Measurements from ENCODE around the gene BCKDHA.
"Not testable (repeated sequence)": the region's sequence is repeated elsewhere in the genome, so short reads cannot be mapped to it uniquely, and the experiment has no call there.

The BCKDHA gene

GRCh38 chr19:41443813-41444455 is 46.3 kb downstream of the BCKDHA start:
- DNase-seq (ENCODE audit: low read depth, low spot score) = no peak

- no peak for DNase-seq (ENCODE audit: low read depth, low spot score)
Measured at GRCh38 chr19:41445575-41445974, 48.0 kb downstream of the BCKDHA start.

GRCh38 chr19:41447732-41448332 is 50.2 kb downstream of the BCKDHA start:
- no peak for DNase-seq (ENCODE audit: low read depth, low spot score)

- DNase-seq (ENCODE audit: low read depth, low spot score) = peak; percentile 84
Measured at GRCh38 chr19:41449079-41449864, 51.7 kb downstream of the BCKDHA start.

- DNase-seq (ENCODE audit: low read depth, low spot score) = no peak
Measured at GRCh38 chr19:41449865-41450178, 52.2 kb downstream of the BCKDHA start.

GRCh38 chr19:41452584-41453275 is 55.1 kb downstream of the BCKDHA start:
- no peak for DNase-seq (ENCODE audit: low read depth, low spot score)

GRCh38 chr19:41455936-41456335 is 58.3 kb downstream of the BCKDHA start:
- no peak for DNase-seq (ENCODE audit: low read depth, low spot score)

GRCh38 chr19:41456342-41456918 is 58.8 kb downstream of the BCKDHA start:
- no peak for DNase-seq (ENCODE audit: low read depth, low spot score)

- no peak for DNase-seq (ENCODE audit: low read depth, low spot score)
Measured at GRCh38 chr19:41457241-41457640, 59.6 kb downstream of the BCKDHA start.

- no peak for DNase-seq (ENCODE audit: low read depth, low spot score)
Measured at GRCh38 chr19:41462497-41462896, 64.9 kb downstream of the BCKDHA start.

- not testable (repeated sequence) for DNase-seq (ENCODE audit: low read depth, low spot score)
Measured at GRCh38 chr19:41463257-41464256, 65.9 kb downstream of the BCKDHA start.

All from astrocyte of the hippocampus (primary cell).